Activated T-helper 1 cell treated with Interleukin-2 at 50 U/mL for 16 hours (primary cell): ENCODE data around the gene PRKAG2.
"Not testable (repeated sequence)": the region's sequence is repeated elsewhere in the genome, so short reads cannot be mapped to it uniquely, and the experiment has no call there.

ENCODE experiments used
- DNase-seq: peaks from one replicate; pipeline ENCODE4 v3.0.0-alpha.2; 2020; ENCODE audit warnings: low read depth

The PRKAG2 gene

GRCh38 chr7:151552352-151553028 is 324.4 kb downstream of the PRKAG2 start:
- DNase-seq: no peak

GRCh38 chr7:151551820-151552219 is 325.1 kb downstream of the PRKAG2 start:
- no peak for DNase-seq

GRCh38 chr7:151550656-151551286 is 326.1 kb downstream of the PRKAG2 start:
- DNase-seq: no peak

GRCh38 chr7:151549644-151550043 is 327.3 kb downstream of the PRKAG2 start:
- no peak for DNase-seq

GRCh38 chr7:151549083-151549482 is 327.8 kb downstream of the PRKAG2 start:
- DNase-seq: no peak

- DNase-seq: no peak
Measured at GRCh38 chr7:151544183-151544582, 332.7 kb downstream of the PRKAG2 start.

- DNase-seq: no peak
Measured at GRCh38 chr7:151542606-151543130, 334.2 kb downstream of the PRKAG2 start.

- no peak for DNase-seq
Measured at GRCh38 chr7:151541709-151542499, 335.0 kb downstream of the PRKAG2 start.

- no peak for DNase-seq
Measured at GRCh38 chr7:151540146-151540545, 336.8 kb downstream of the PRKAG2 start.

- DNase-seq: no peak
Measured at GRCh38 chr7:151539088-151539671, 337.7 kb downstream of the PRKAG2 start.

GRCh38 chr7:151537818-151538561 is 338.9 kb downstream of the PRKAG2 start:
- no peak for DNase-seq

- not testable (repeated sequence) for DNase-seq
Measured at GRCh38 chr7:151536178-151536577, 340.7 kb downstream of the PRKAG2 start.

- no peak for DNase-seq
Measured at GRCh38 chr7:151529842-151530241, 347.1 kb downstream of the PRKAG2 start.

- DNase-seq: no peak
Measured at GRCh38 chr7:151524845-151525244, 352.1 kb downstream of the PRKAG2 start.

GRCh38 chr7:151524331-151524730 is 352.6 kb downstream of the PRKAG2 start:
- no peak for DNase-seq

- peak; percentile 4 for DNase-seq
Measured at GRCh38 chr7:151520419-151521261, 356.3 kb downstream of the PRKAG2 start.

- peak; percentile 97 for DNase-seq
Measured at GRCh38 chr7:151519765-151520418, 357.0 kb downstream of the PRKAG2 start, which contains the start of gene RHEB. Gene RHEB, minus strand, starts transcription at chr7:151519895. Its CDS starts 384 bp downstream, at chr7:151519511.

GRCh38 chr7:151518947-151519764 is 357.8 kb downstream of the PRKAG2 start:
- DNase-seq: peak; percentile 59
